Endothelial cell of umbilical vein (primary cell): ENCODE data around the gene PRRT4. TPM values are rescaled to one million over a fixed set of nuclear protein-coding genes. Genes with fewer than 3 reads are reported as not detected.

Experiments used
- BruUV-seq: library from RNA; stranded (reverse); fragments of 400-500 nt; replicated peaks from 2 replicates; lab custom pipeline; 2021; lab: Mats Ljungman, UMichigan
- CTCF ChIA-PET: fragments of 300-600, 350-600 bp; sonication (Branson Sonifier 250); formaldehyde crosslinking; loops from one replicate; lab custom pipeline; 2021; ENCODE audit warnings: antibody characterized with exemption, inconsistent platforms; lab: Charles Lee
- POLR2A ChIA-PET: fragments of 300-600, 350-600 bp; sonication (Branson Sonifier 250); formaldehyde crosslinking; loops from one replicate; lab custom pipeline; 2021; ENCODE audit warnings: antibody characterized with exemption, inconsistent platforms; lab: Charles Lee
- DNase-seq: peaks from one replicate; pipeline ENCODE4 v3.0.0-alpha.2; 2011; ENCODE audit warnings: low read depth, low spot score
- FAIRE-seq: peaks from 2 replicates; lab custom pipeline; 2011; peaks lifted over from hg19 to GRCh38; lab: Jason Lieb, UNC
- H2AFZ ChIP-seq: 2 replicates; pipeline ENCODE4 v1.6.0; 2012; ENCODE audit warnings: low read depth, low read length, control low read depth, inconsistent platforms
- H3K27ac ChIP-seq: 2 replicates; pipeline ENCODE4 v1.5.1; 2011; ENCODE audit warnings: low read depth, mild to moderate bottlenecking, control low read depth, low read length, moderate library complexity; ENCODE audit not compliant: insufficient read depth
- H3K27me3 ChIP-seq, 2 experiments: 2 replicates each; pipeline versions ENCODE4 v1.6.0 to v1.6.1; 2011; ENCODE audit warnings: low read length in 2 of 2, mixed read lengths in 1 of 2; ENCODE audit not compliant: control insufficient read depth in 2 of 2, insufficient read depth in 2 of 2
- H3K36me3 ChIP-seq, 2 experiments: 2 replicates in 1 of 2; 3 replicates in 1 of 2; pipeline ENCODE4 v1.5.1; 2011; ENCODE audit warnings: low read length in 2 of 2, mild to moderate bottlenecking in 1 of 2, moderate library complexity in 1 of 2; ENCODE audit not compliant: control insufficient read depth in 2 of 2, insufficient read depth in 2 of 2; ENCODE audit errors: extremely low read depth in 1 of 2
- H3K4me1 ChIP-seq: 3 replicates; pipeline ENCODE4 v1.5.1; 2011; ENCODE audit warnings: mild to moderate bottlenecking, low read length; ENCODE audit not compliant: control insufficient read depth, insufficient read depth; ENCODE audit errors: extremely low read depth
- H3K4me2 ChIP-seq: 2 replicates; pipeline ENCODE4 v1.6.1; 2011; ENCODE audit warnings: low read length, control low read depth, mixed read lengths; ENCODE audit not compliant: insufficient read depth
- H3K4me3 ChIP-seq, 3 experiments: fragments of 200-600 bp in 1 of 3; sonication (generic), shearing (Covaris generic) in 1 of 3; replicated peaks in 1 of 3; 2 replicates each; pipeline ENCODE4 v1.5.1; 2011 to 2016; ENCODE audit warnings: control low read depth in 3 of 3, low read length in 3 of 3, mild to moderate bottlenecking in 2 of 3, inconsistent platforms in 1 of 3, low read depth in 1 of 3, moderate library complexity in 1 of 3; ENCODE audit not compliant: insufficient read depth in 1 of 3
- H3K79me2 ChIP-seq: 2 replicates; pipeline ENCODE4 v1.6.0; 2012; ENCODE audit warnings: low read length, inconsistent platforms; ENCODE audit not compliant: control insufficient read depth, insufficient read depth
- H3K9ac ChIP-seq: replicated peaks from 2 replicates; pipeline ENCODE3; 2011; ENCODE audit warnings: low read length, control low read depth; ENCODE audit not compliant: insufficient read depth; ENCODE audit errors: extremely low read depth
- H3K9me1 ChIP-seq: replicated peaks from 3 replicates; pipeline ENCODE4 v1.6.0; 2011; ENCODE audit warnings: mild to moderate bottlenecking, low read length; ENCODE audit not compliant: control insufficient read depth, insufficient read depth; ENCODE audit errors: extremely low read depth
- H3K9me3 ChIP-seq: replicated peaks from 2 replicates; pipeline ENCODE4 v1.5.1; 2012; ENCODE audit warnings: low read length, inconsistent platforms; ENCODE audit not compliant: control insufficient read depth, insufficient read depth
- H4K20me1 ChIP-seq: replicated peaks from 2 replicates; pipeline ENCODE3; 2011; ENCODE audit warnings: mild to moderate bottlenecking, low read length; ENCODE audit not compliant: control insufficient read depth, insufficient read depth; ENCODE audit errors: extremely low read depth
- CTCF ChIP-seq, 2 donors: IDR thresholded peaks; 1 replicate in 1 of 2; 2 replicates in 1 of 2; pipeline ENCODE4 v1.5.1; 2011; ENCODE audit warnings: low read length in 2 of 2, mild to moderate bottlenecking in 2 of 2, moderate library complexity in 2 of 2, control low read depth in 1 of 2, inconsistent platforms in 1 of 2, low read depth in 1 of 2; ENCODE audit not compliant: insufficient read depth in 1 of 2; ENCODE audit errors: extremely low read depth in 1 of 2
- EZH2 ChIP-seq: IDR thresholded peaks from 2 replicates; pipeline ENCODE4 v1.6.1; 2012; ENCODE audit warnings: borderline replicate concordance, low read depth, mild to moderate bottlenecking, moderate library complexity, low read length, inconsistent platforms; ENCODE audit not compliant: severe bottlenecking
- FOS ChIP-seq: IDR thresholded peaks from 2 replicates; pipeline ENCODE4 v1.6.1; 2011; ENCODE audit warnings: mild to moderate bottlenecking, low read length, moderate library complexity, borderline replicate concordance; ENCODE audit not compliant: insufficient read depth
- GATA2 ChIP-seq: IDR thresholded peaks from 2 replicates; pipeline ENCODE4 v1.7.0; 2011; ENCODE audit warnings: low read depth, mild to moderate bottlenecking, moderate library complexity, mixed read lengths, low read length; ENCODE audit not compliant: insufficient read length, insufficient read depth
- JUN ChIP-seq: IDR thresholded peaks from 2 replicates; pipeline ENCODE4 v1.6.1; 2011; ENCODE audit warnings: borderline replicate concordance, low read depth; ENCODE audit not compliant: insufficient read length, insufficient read depth
- MAX ChIP-seq: IDR thresholded peaks from 2 replicates; pipeline ENCODE4 v1.6.1; 2011; ENCODE audit not compliant: insufficient read depth, insufficient read length
- MYC ChIP-seq: IDR thresholded peaks from one replicate; pipeline ENCODE4 v1.6.1; 2011; ENCODE audit warnings: mild to moderate bottlenecking, low read depth, low read length
- POLR2A ChIP-seq: IDR thresholded peaks from 2 replicates; pipeline ENCODE4 v1.6.1; 2012; ENCODE audit warnings: low read depth, mild to moderate bottlenecking, control low read depth, low read length
- POLR2AphosphoS5 ChIP-seq: IDR thresholded peaks from 2 replicates; pipeline ENCODE4 v1.6.1; 2012; ENCODE audit warnings: low read depth, mild to moderate bottlenecking, control low read depth, low read length, moderate library complexity; ENCODE audit not compliant: insufficient read depth
- dilution Hi-C: fragments of 300-500 bp; cut with MboI; formaldehyde crosslinking; loops from one replicate; pipeline ENCODE4 v1.15.0; 2019; ENCODE audit warnings: low sequenced_read_pairs; ENCODE audit not compliant: extremely low pct_ligation_motif_present
- intact Hi-C: fragments of 100-400 bp; cut with micrococcal nuclease; formaldehyde crosslinking; loops from one replicate; pipeline ENCODE4 v1.10.0; 2022
- polyA plus RNA-seq, 4 experiments: library from polyadenylated mRNA; depleted of rRNA in 3 of 4; stranded (reverse) in 3 of 4; unstranded in 1 of 4; fragments of >200 nt; gene quantifications; 2 replicates each; pipeline versions ENCODE4 v1.2.1 to v1.2.3, GENCODE V29; 2011 to 2012; ENCODE audit warnings: missing spikeins in 1 of 4
- total RNA-seq: library from RNA; stranded (reverse); gene quantifications from 2 replicates; pipeline ENCODE4 v1.2.3, GENCODE V29; 2021

The PRRT4 gene
- total and polyA plus RNA-seq, 2 donors (not counting 3 experiments of a cell fraction or from before 2014, with no cell fraction given), result 0.03 TPM; not detected in 1

GRCh38 chr7:128373606-128374005 is 12.1 kb upstream of the PRRT4 start:
- H2AFZ ChIP-seq, result no peak overlapping the region
- no peaks in the 10 kb centered on the region for H4K20me1 ChIP-seq
- H3K9me1 ChIP-seq, result no peaks in the 10 kb centered on the region
- no peak overlapping the region for H3K9ac ChIP-seq
- no peak overlapping the region for H3K27ac ChIP-seq
- intact Hi-C loops (no loop called here), dilution Hi-C loops (no loop called here)
- no peak overlapping the region for H3K4me3 ChIP-seq
- FAIRE-seq, result no peak
- H3K4me1 ChIP-seq, result no peaks in the 10 kb centered on the region
- no peaks in the 10 kb centered on the region for H3K79me2 ChIP-seq
- no TSS peak for BruUV-seq
- H3K9me3 ChIP-seq, result no peaks in the 10 kb centered on the region
- no peaks in the 10 kb centered on the region for H3K36me3 ChIP-seq
- H3K27me3 ChIP-seq, result peaks cover 2 to 8% of the 10 kb centered on the region in 2 experiments
- no peak for DNase-seq
- no peak for TF ChIP-seq POLR2AphosphoS5
- ChIA-PET CTCF (interaction anchor here (1.0 to 3.7 kb wide), 6 partner anchors 8 to 88 kb away, joined by 3 to 22 read pairs (median 6); no protein-coding TSS in a partner anchor), POLR2A (no interaction called here)
- no peak overlapping the region for H3K4me2 ChIP-seq

GRCh38 chr7:128370491-128370890 is 9.0 kb upstream of the PRRT4 start:
- no peaks in the 10 kb centered on the region for H3K9me3 ChIP-seq
- H3K36me3 ChIP-seq, result no peaks in the 10 kb centered on the region
- peaks cover 10 to 23% of the 10 kb centered on the region in 2 experiments for H3K27me3 ChIP-seq
- FAIRE-seq (no peak), DNase-seq (no peak)
- H3K27ac ChIP-seq, result no peak overlapping the region
- BruUV-seq, result no TSS peak
- H4K20me1 ChIP-seq, result no peaks in the 10 kb centered on the region
- dilution Hi-C loops, result no loop called here
- H3K4me2 ChIP-seq, result no peak overlapping the region
- no peaks in the 10 kb centered on the region for H3K4me1 ChIP-seq
- no peak overlapping the region for H2AFZ ChIP-seq
- H3K79me2 ChIP-seq, result no peaks in the 10 kb centered on the region
- H3K4me3 ChIP-seq, result no peak overlapping the region
- H3K9me1 ChIP-seq, result no peaks in the 10 kb centered on the region
- no peak overlapping the region for H3K9ac ChIP-seq
- intact Hi-C loops, result no loop called here
- TF ChIP-seq GATA2 (no peak), MAX (no peak), POLR2AphosphoS5 (no peak), JUN (no peak), CTCF (IDR thresholded peaks at IDR 0.05; ENCODE audit: extremely low read depth in 1 of 2, insufficient read depth in 1 of 2, low read depth in 1 of 2, low read length in 2 of 2) (no peak), FOS (no peak), POLR2A (no peak), EZH2 (no peak), MYC (no peak)
- POLR2A ChIA-PET, result no interaction called here
- CTCF ChIA-PET, result interaction anchor here (2.0 to 3.7 kb wide), 2 partner anchors 13 to 23 kb away, joined by 5 to 18 read pairs; no protein-coding TSS in a partner anchor
